MM.1S (cell line): Measurements from ENCODE around the gene GTPBP6.
"Not testable (repeated sequence)": the region's sequence is repeated elsewhere in the genome, so short reads cannot be mapped to it uniquely, and the experiment has no call there.

ENCODE experiments used
- CTCF ChIP-seq: fragments of 300-600 bp; sonication (generic); IDR thresholded peaks from 2 replicates; pipeline ENCODE4 v1.5.1; 2016; ENCODE audit warnings: antibody characterized with exemption, low read length, mixed read lengths
- EZH2 ChIP-seq: fragments of 300-600 bp; sonication (generic); optimal IDR thresholded peaks from 2 replicates; pipeline ENCODE3; 2017; ENCODE audit warnings: low read depth, mild to moderate bottlenecking, antibody characterized with exemption, low read length, mixed read lengths
- EZH2phosphoT487 ChIP-seq: fragments of 300-600 bp; sonication (generic); IDR thresholded peaks from 2 replicates; pipeline ENCODE4 v1.6.1; 2018; ENCODE audit warnings: antibody characterized with exemption, low read length

- TF ChIP-seq EZH2, CTCF, EZH2phosphoT487: not testable (repeated sequence)
Measured at GRCh38 chrX:351324-351641, 32.7 kb upstream of the GTPBP6 start.
